BLaER1 treated with 17β-estradiol and CSF1 and Interleukin-3, amounts not matched to agents 10 nM and 100 nM (cell line): ENCODE data around the gene GPR150.
A peak's percentile ranks its signal among the peaks of the same experiment; 100 is the strongest.

ENCODE experiments used
- H3K27ac ChIP-seq, 11 experiments: shearing (Covaris generic); formaldehyde crosslinking; 2 replicates each; pipeline ENCODE4 v1.8.1; 2022
- H3K27me3 ChIP-seq, 11 experiments: shearing (Covaris generic); formaldehyde crosslinking; 2 replicates each; pipeline ENCODE4 v1.8.1; 2022
- H3K36me3 ChIP-seq, 11 experiments: shearing (Covaris generic); formaldehyde crosslinking; 2 replicates each; pipeline ENCODE4 v1.8.1; 2022
- H3K4me1 ChIP-seq, 10 experiments: shearing (Covaris generic); formaldehyde crosslinking; 2 replicates each; pipeline ENCODE4 v1.8.1; 2022
- H3K4me2 ChIP-seq, 11 experiments: shearing (Covaris generic); formaldehyde crosslinking; 2 replicates each; pipeline ENCODE4 v1.8.1; 2022
- H3K4me3 ChIP-seq, 10 experiments: shearing (Covaris generic); formaldehyde crosslinking; 2 replicates each; pipeline ENCODE4 v1.8.1; 2022
- H3K9ac ChIP-seq, 11 experiments: shearing (Covaris generic); formaldehyde crosslinking; 2 replicates each; pipeline ENCODE4 v1.8.1; 2022
- H3K9me3 ChIP-seq, 11 experiments: shearing (Covaris generic); formaldehyde crosslinking; replicated peaks in 1 of 11; 2 replicates each; pipeline ENCODE4 v1.8.1; 2022
- H4K20me1 ChIP-seq, 11 experiments: shearing (Covaris generic); formaldehyde crosslinking; 2 replicates each; pipeline ENCODE4 v1.8.1; 2022
- Cebpa-rat ChIP-seq, 11 experiments: shearing (Covaris generic); IDR thresholded peaks; 2 replicates each; pipeline ENCODE4 v1.8.1; 2022

Gene GPR150

DNA sequence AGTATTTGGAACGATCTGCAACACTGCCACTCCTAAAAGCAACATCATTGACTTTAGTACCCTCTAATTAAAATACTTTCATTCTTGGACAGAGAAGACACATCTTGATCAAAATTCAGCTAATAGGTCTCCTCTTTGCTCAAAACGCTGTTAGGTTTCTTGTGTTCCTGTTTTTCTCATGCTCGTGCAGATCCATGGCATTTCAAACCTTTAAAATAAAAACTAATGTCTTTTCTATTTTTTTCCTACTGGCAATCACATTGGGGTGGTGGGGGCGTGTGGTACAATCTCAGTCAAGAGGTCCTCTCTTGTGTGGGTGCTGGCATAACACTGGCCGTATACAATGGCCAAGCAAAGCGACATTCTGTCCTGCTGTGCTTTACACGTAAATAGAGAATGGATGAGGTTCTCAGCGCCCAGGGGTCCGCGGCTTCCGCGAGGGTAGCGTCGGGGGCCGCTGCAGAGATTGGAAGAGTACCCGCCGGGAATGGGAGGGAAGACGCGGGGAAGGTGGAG, 315 bp upstream of the GPR150 start:
- Histone ChIP-seq H3K27me3 (peaks cover 13 to 31% (median 23%) of the 10 kb centered on the region in 11 experiments; a peak in 21 of 22 replicates), H3K4me3 (peak overlapping the region; percentile 62 to 78 (median 68)), H3K9me3 (peaks cover 0 to 1% (median under 1%) of the 10 kb centered on the region in 11 experiments; a peak in 11 of 22 replicates), H3K4me1 (peaks cover 33 to 50% (median 46%) of the 10 kb centered on the region in 10 experiments), H3K4me2 (peak overlapping the region; percentile 93 to 100 (median 98)), H4K20me1 (no peaks in the 10 kb centered on the region), H3K9ac (peak overlapping the region; percentile 67 to 85 (median 77); a peak in 20 of 22 replicates), H3K36me3 (0 out of 22 replicates have a peak, but pooled peaks cover 0 to under 1% (median 0%) of the 10 kb centered on the region in 11 experiments), H3K27ac (peak overlapping the region in 9 of 11 experiments; percentile 32 to 90 (median 80); a peak in 15 of 22 replicates)
- no peak for TF ChIP-seq Cebpa-rat (IDR thresholded peaks at IDR 0.05)

DNA sequence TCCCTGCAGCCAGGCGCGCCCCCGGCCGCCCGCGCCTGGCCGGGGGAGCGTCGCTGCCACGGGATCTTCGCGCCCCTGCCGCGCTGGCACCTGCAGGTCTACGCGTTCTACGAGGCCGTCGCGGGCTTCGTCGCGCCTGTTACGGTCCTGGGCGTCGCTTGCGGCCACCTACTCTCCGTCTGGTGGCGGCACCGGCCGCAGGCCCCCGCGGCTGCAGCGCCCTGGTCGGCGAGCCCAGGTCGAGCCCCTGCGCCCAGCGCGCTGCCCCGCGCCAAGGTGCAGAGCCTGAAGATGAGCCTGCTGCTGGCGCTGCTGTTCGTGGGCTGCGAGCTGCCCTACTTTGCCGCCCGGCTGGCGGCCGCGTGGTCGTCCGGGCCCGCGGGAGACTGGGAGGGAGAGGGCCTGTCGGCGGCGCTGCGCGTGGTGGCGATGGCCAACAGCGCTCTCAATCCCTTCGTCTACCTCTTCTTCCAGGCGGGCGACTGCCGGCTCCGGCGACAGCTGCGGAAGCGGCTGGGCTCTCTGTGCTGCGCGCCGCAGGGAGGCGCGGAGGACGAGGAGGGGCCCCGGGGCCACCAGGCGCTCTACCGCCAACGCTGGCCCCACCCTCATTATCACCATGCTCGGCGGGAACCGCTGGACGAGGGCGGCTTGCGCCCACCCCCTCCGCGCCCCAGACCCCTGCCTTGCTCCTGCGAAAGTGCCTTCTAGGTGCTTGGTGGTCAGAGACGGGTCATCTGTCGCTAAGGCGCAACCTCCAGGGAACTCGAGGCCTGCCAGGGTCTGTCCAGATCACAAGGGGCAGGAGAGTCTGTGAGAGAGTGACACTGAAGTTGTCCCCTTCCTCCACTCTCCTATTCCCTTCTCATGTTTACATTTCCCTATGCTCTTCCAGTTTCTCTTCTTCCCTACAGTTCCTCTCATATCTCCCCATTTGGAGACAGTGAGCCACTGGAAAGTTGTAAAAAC, 1.3 kb downstream of the GPR150 start:
- Histone ChIP-seq H3K4me2 (peak overlapping the region; percentile 93 to 100 (median 98)), H4K20me1 (no peaks in the 10 kb centered on the region), H3K36me3 (no peaks in the 10 kb centered on the region), H3K9me3 (no peaks in the 10 kb centered on the region), H3K4me1 (peaks cover 33 to 50% (median 46%) of the 10 kb centered on the region in 10 experiments), H3K27ac (peak overlapping the region; percentile 46 to 90 (median 79); a peak in 21 of 22 replicates), H3K4me3 (peak overlapping the region; percentile 62 to 78 (median 68)), H3K9ac (peak overlapping the region; percentile 67 to 85 (median 77)), H3K27me3 (peaks cover 13 to 31% (median 23%) of the 10 kb centered on the region in 11 experiments; a peak in 21 of 22 replicates)
- TF ChIP-seq Cebpa-rat (IDR thresholded peaks at IDR 0.05), result no peak

DNA sequence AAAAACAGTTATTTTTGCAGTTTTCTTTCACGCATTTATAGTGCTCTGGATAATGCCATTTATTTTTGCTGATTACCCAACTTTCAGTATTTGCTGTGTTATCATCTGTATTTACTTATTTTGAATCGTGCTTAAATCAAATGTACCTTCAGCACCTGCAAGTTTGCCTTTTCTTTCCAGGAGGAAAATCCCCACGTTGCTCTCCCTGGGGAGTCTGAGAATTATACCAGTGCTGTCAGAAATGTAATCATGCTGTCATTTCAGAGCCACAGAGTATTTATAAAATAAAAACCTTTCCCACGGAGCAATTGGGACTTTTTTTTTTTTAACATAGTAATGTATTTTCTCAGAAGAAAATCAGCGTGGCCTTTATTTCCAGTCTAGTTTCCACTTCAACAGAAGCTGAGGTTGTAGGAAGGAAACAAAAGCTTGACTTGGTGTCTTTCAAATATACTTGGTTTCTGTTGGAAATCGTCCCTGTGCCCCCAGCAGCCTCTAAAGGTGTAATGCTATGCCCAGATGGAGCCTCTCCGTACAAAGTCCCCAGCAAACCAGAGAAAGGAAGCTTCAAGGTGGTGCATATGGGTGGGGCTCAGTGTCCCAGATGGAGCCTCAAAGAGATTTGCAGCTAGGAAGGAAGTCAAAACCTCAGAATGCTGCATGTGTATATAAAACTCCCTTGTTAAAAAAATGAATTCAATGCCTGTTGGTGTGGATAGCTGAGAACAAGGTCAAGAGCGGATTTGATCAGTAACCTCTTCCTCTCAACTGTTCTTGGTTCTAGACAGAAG, 2.1 kb downstream of the GPR150 start:
- no peak for TF ChIP-seq Cebpa-rat (IDR thresholded peaks at IDR 0.05)
- peak overlapping the region; percentile 93 to 100 (median 98) for H3K4me2 ChIP-seq
- peaks cover 13 to 31% (median 23%) of the 10 kb centered on the region in 11 experiments; a peak in 21 of 22 replicates for H3K27me3 ChIP-seq
- peak overlapping the region in 7 of 10 experiments; percentile 62 to 69 (median 67); a peak in 12 of 20 replicates for H3K4me3 ChIP-seq
- peaks cover 33 to 50% (median 46%) of the 10 kb centered on the region in 10 experiments for H3K4me1 ChIP-seq
- no peaks in the 10 kb centered on the region for H3K36me3 ChIP-seq
- H3K9ac ChIP-seq, result peak overlapping the region in 6 of 11 experiments; percentile 72 to 85 (median 84); a peak in 8 of 22 replicates
- H3K9me3 ChIP-seq, result no peaks in the 10 kb centered on the region
- H4K20me1 ChIP-seq, result no peaks in the 10 kb centered on the region
- H3K27ac ChIP-seq, result peak overlapping the region in 6 of 11 experiments; percentile 11 to 90 (median 84); a peak in 9 of 22 replicates

DNA sequence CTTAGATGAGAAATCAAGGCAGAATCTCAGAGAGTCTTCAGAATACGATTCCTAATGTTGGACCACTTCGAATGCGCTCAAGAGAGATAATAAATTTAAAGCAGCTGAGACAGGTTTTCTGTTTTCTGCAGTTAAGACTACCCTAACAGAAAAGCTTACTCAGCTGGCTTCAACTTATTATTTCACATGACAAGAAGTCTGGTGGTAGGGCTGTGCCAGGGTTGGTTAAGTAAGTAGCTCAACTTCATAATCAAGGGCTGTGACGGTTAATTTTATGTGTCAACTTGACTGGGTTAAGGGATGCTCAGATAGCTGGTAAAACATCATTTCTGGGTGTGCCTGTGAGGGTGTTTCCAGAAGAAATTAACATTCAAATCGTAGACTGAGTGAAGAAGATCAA, 3.8 kb downstream of the GPR150 start:
- Histone ChIP-seq H3K4me1 (peaks cover 39 to 58% (median 51%) of the 10 kb centered on the region in 10 experiments), H3K9ac (no peak overlapping the region), H4K20me1 (no peaks in the 10 kb centered on the region), H3K36me3 (no peaks in the 10 kb centered on the region), H3K4me2 (peak overlapping the region in 3 of 11 experiments; percentile 93 to 99 (median 98); a peak in 3 of 22 replicates), H3K9me3 (peaks cover 0 to 7% (median 0%) of the 10 kb centered on the region in 11 experiments; a peak in 5 of 22 replicates), H3K27ac (no peak overlapping the region), H3K27me3 (peaks cover 13 to 27% (median 18%) of the 10 kb centered on the region in 11 experiments; a peak in 21 of 22 replicates), H3K4me3 (no peak overlapping the region)
- no peak for TF ChIP-seq Cebpa-rat (IDR thresholded peaks at IDR 0.05)

DNA sequence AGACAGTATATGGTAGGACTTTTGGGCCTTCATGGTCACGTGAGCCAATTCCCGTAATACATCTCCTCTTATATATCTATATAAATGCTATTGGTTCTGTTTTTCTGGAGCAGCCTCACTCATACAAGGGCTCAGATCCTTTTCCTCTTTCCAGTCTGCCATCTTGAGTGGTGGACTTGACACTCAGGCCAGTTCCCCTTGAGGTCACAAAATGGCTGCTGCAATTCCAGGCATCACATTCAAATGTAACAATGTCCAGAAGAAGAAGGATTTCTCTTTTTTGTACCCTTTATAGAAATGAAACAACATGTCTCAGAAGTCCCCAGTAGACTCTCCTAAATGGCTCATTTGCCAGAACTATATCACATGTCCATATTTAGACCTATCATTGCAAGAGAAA, 4.5 kb downstream of the GPR150 start:
- Histone ChIP-seq H3K4me3 (no peak overlapping the region), H3K4me2 (no peak overlapping the region), H3K9me3 (peaks cover 0 to 11% (median 0%) of the 10 kb centered on the region in 11 experiments; a peak in 5 of 22 replicates), H3K4me1 (peaks cover 39 to 58% (median 47%) of the 10 kb centered on the region in 10 experiments), H3K36me3 (no peaks in the 10 kb centered on the region), H3K27ac (no peak overlapping the region), H3K27me3 (peaks cover 10 to 21% (median 12%) of the 10 kb centered on the region in 11 experiments; a peak in 21 of 22 replicates), H3K9ac (no peak overlapping the region), H4K20me1 (no peaks in the 10 kb centered on the region)
- TF ChIP-seq Cebpa-rat (IDR thresholded peaks at IDR 0.05), result no peak

DNA sequence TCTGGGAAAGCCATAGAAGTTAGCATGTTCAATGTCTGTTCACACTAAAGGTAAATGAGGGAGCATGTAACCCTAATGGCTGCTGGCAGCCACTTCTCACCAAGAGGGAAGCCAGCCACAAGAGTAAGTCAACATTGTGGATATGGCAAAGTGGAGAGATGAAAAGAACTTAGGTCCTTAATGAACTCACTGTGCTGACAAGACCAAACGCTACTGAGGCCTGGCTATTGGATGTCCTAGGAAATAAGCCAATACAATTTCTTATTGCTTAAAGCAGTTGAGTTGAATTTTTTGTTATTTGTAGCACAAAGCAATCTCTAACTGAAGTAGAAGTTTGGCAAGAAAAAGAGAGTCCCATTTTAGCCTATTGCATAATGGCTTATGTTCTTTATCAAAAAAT, 6.8 kb downstream of the GPR150 start:
- TF ChIP-seq Cebpa-rat (IDR thresholded peaks at IDR 0.05), result no peak
- no peak overlapping the region for H3K4me2 ChIP-seq
- peaks cover 26 to 58% (median 46%) of the 10 kb centered on the region in 10 experiments for H3K4me1 ChIP-seq
- H3K27me3 ChIP-seq, result no peaks in the 10 kb centered on the region; a peak in 1 of 22 replicates
- no peak overlapping the region for H3K9ac ChIP-seq
- no peak overlapping the region for H3K27ac ChIP-seq
- H4K20me1 ChIP-seq, result no peaks in the 10 kb centered on the region
- no peaks in the 10 kb centered on the region for H3K36me3 ChIP-seq
- H3K4me3 ChIP-seq, result no peak overlapping the region
- H3K9me3 ChIP-seq, result peaks cover 0 to 11% (median 4%) of the 10 kb centered on the region in 11 experiments; a peak in 6 of 22 replicates

DNA sequence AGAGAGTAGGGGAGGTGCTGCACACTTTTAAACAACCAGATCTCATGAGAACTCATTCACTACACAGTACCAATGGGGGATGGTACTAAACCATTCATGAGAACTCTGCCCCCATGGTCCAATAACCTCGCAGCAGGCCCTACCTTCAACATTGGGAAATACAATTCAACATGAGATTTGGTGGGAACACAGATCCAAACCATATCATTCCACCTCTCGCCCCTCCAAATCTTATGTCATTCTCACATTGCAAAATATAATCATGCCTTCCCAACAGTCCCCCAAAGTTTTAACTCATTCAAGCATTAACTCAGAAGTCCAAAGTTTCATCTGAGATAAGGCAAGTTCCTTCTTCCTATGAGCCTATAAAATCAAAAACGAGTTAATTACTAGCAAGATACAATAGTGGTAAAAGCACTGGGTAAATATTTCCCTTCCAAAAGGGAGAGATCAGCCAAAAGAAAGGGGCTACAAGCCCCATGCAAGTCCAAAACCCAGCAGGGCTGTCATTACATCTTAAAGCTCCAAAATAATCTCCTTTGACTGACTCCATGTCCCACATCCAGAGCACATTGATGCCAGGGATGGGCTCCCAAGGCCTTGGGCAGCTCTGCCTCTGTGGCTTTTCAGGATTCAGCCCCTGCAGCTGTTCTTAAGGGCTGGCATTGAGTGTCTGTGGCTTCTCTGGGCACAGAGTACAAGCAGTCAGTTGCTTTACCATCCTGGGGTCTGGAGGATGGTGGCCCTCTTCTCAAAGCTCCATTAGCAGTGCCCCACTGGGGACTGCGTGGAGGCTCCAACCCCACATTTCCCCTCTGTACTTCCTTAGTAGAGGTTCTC, 8.3 kb downstream of the GPR150 start:
- TF ChIP-seq Cebpa-rat (IDR thresholded peaks at IDR 0.05), result no peak
- H4K20me1 ChIP-seq, result no peaks in the 10 kb centered on the region
- H3K27me3 ChIP-seq, result no peaks in the 10 kb centered on the region
- H3K9me3 ChIP-seq, result peaks cover 0 to 19% (median 10%) of the 10 kb centered on the region in 11 experiments; a peak in 11 of 22 replicates
- peak overlapping the region in 7 of 11 experiments; percentile 18 to 62 (median 33); a peak in 11 of 22 replicates for H3K4me2 ChIP-seq
- no peak overlapping the region for H3K9ac ChIP-seq
- H3K4me3 ChIP-seq, result no peak overlapping the region
- no peaks in the 10 kb centered on the region for H3K36me3 ChIP-seq
- H3K4me1 ChIP-seq, result peaks cover 20 to 50% (median 39%) of the 10 kb centered on the region in 10 experiments
- H3K27ac ChIP-seq, result no peak overlapping the region
